ENCODE data around the gene GFER.
A peak's percentile ranks its signal among the peaks of the same experiment; 100 is the strongest.

GRCh38 chr16:1989209-1990100, 5.5 kb downstream of the GFER start, which contains the start of gene SYNGR3:
- no peak for TF ChIP-seq JUN (CRISPR knock-in tag; IDR thresholded peaks at IDR 0.05)
- no peak for TF ChIP-seq TCF7 (CRISPR knock-in tag; IDR thresholded peaks at IDR 0.05; ENCODE audit: low read depth)
- TF ChIP-seq, protein P1, sequence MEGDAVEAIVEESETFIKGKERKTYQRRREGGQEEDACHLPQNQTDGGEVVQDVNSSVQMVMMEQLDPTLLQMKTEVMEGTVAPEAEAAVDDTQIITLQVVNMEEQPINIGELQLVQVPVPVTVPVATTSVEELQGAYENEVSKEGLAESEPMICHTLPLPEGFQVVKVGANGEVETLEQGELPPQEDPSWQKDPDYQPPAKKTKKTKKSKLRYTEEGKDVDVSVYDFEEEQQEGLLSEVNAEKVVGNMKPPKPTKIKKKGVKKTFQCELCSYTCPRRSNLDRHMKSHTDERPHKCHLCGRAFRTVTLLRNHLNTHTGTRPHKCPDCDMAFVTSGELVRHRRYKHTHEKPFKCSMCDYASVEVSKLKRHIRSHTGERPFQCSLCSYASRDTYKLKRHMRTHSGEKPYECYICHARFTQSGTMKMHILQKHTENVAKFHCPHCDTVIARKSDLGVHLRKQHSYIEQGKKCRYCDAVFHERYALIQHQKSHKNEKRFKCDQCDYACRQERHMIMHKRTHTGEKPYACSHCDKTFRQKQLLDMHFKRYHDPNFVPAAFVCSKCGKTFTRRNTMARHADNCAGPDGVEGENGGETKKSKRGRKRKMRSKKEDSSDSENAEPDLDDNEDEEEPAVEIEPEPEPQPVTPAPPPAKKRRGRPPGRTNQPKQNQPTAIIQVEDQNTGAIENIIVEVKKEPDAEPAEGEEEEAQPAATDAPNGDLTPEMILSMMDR (IDR thresholded peaks at IDR 0.05) = no peak
- TF ChIP-seq GABPB1 (CRISPR knock-in tag; IDR thresholded peaks at IDR 0.05) = no peak
- TF ChIP-seq, protein P2, sequence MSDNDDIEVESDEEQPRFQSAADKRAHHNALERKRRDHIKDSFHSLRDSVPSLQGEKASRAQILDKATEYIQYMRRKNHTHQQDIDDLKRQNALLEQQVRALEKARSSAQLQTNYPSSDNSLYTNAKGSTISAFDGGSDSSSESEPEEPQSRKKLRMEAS (CRISPR knock-in tag; IDR thresholded peaks at IDR 0.05) = no peak; the same call in 1 of the 2 replicates
- no peak for TF ChIP-seq MYBL2 (CRISPR knock-in tag; IDR thresholded peaks at IDR 0.05)
- TF ChIP-seq ZBTB21 (CRISPR knock-in tag; IDR thresholded peaks at IDR 0.05; ENCODE audit: borderline replicate concordance) = no peak
- TF ChIP-seq, protein P3, sequence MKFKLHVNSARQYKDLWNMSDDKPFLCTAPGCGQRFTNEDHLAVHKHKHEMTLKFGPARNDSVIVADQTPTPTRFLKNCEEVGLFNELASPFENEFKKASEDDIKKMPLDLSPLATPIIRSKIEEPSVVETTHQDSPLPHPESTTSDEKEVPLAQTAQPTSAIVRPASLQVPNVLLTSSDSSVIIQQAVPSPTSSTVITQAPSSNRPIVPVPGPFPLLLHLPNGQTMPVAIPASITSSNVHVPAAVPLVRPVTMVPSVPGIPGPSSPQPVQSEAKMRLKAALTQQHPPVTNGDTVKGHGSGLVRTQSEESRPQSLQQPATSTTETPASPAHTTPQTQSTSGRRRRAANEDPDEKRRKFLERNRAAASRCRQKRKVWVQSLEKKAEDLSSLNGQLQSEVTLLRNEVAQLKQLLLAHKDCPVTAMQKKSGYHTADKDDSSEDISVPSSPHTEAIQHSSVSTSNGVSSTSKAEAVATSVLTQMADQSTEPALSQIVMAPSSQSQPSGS (CRISPR knock-in tag; IDR thresholded peaks at IDR 0.05; ENCODE audit: borderline replicate concordance, low read depth) = no peak
- TF ChIP-seq FOXK1 (CRISPR knock-in tag; IDR thresholded peaks at IDR 0.05) = no peak
- no peak for TF ChIP-seq FOXP1 (CRISPR knock-in tag; IDR thresholded peaks at IDR 0.05; ENCODE audit: borderline replicate concordance)
- TF ChIP-seq, protein P4, sequence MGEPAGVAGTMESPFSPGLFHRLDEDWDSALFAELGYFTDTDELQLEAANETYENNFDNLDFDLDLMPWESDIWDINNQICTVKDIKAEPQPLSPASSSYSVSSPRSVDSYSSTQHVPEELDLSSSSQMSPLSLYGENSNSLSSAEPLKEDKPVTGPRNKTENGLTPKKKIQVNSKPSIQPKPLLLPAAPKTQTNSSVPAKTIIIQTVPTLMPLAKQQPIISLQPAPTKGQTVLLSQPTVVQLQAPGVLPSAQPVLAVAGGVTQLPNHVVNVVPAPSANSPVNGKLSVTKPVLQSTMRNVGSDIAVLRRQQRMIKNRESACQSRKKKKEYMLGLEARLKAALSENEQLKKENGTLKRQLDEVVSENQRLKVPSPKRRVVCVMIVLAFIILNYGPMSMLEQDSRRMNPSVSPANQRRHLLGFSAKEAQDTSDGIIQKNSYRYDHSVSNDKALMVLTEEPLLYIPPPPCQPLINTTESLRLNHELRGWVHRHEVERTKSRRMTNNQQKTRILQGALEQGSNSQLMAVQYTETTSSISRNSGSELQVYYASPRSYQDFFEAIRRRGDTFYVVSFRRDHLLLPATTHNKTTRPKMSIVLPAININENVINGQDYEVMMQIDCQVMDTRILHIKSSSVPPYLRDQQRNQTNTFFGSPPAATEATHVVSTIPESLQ (CRISPR knock-in tag; IDR thresholded peaks at IDR 0.05) = no peak
- TF ChIP-seq, protein P5, sequence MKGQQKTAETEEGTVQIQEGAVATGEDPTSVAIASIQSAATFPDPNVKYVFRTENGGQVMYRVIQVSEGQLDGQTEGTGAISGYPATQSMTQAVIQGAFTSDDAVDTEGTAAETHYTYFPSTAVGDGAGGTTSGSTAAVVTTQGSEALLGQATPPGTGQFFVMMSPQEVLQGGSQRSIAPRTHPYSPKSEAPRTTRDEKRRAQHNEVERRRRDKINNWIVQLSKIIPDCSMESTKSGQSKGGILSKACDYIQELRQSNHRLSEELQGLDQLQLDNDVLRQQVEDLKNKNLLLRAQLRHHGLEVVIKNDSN (CRISPR knock-in tag; IDR thresholded peaks at IDR 0.05) = no peak
- no peak for TF ChIP-seq CREB1 (CRISPR knock-in tag; IDR thresholded peaks at IDR 0.05)
- peak; percentile 20; the same call in 1 of the 2 replicates for TF ChIP-seq ZNF423 (CRISPR knock-in tag; IDR thresholded peaks at IDR 0.05)
